H54 (cell line): Measurements from ENCODE around the gene GABRD.
"Not testable (repeated sequence)": the region's sequence is repeated elsewhere in the genome, so short reads cannot be mapped to it uniquely, and the experiment has no call there.

Experiments used
- DNase-seq: peaks from one replicate; pipeline ENCODE4 v3.0.0; 2011; ENCODE audit warnings: low spot score, mixed read lengths; ENCODE audit not compliant: insufficient read length
- FAIRE-seq: peaks from 3 replicates; lab custom pipeline; 2011; peaks lifted over from hg19 to GRCh38; lab: Jason Lieb, UNC
- POLR2A ChIP-seq: IDR thresholded peaks from 2 replicates; pipeline ENCODE4 v1.6.1; 2011; ENCODE audit warnings: low read depth, mild to moderate bottlenecking, low read length

Gene GABRD

GRCh38 chr1:2019172-2019543, at the start of gene GABRD:
TSS of gene GABRD (plus strand) at chr1:2019345. CDS start at chr1:2019424, 79 bp downstream.
- DNase-seq (no peak), FAIRE-seq (no peak)
- no peak for TF ChIP-seq POLR2A

- TF ChIP-seq POLR2A = no peak
- no peak for FAIRE-seq
- no peak for DNase-seq
Observed at GRCh38 chr1:1969505-1969900, 49.6 kb upstream of the GABRD start.

- FAIRE-seq = no peak
- no peak for TF ChIP-seq POLR2A
- DNase-seq = no peak
Observed at GRCh38 chr1:1969953-1970716, 49.0 kb upstream of the GABRD start.

- DNase-seq (no peak), FAIRE-seq (no peak)
- TF ChIP-seq POLR2A = no peak
Observed at GRCh38 chr1:1971017-1971416, 48.1 kb upstream of the GABRD start.

- TF ChIP-seq POLR2A = no peak
- no peak for FAIRE-seq
Observed at GRCh38 chr1:1971688-1972087, 47.5 kb upstream of the GABRD start.

GRCh38 chr1:1972976-1973715, 46.0 kb upstream of the GABRD start:
- DNase-seq = no peak
- no peak for TF ChIP-seq POLR2A
- FAIRE-seq = no peak

More at GRCh38 chr1:1971688-1972087, 47.5 kb upstream of the GABRD start:
- no peak for DNase-seq

- no peak for TF ChIP-seq POLR2A
Observed at GRCh38 chr1:1973716-1974642, 45.2 kb upstream of the GABRD start.

GRCh38 chr1:1974834-1975233, 44.3 kb upstream of the GABRD start:
- no peak for FAIRE-seq
- DNase-seq = no peak
- no peak for TF ChIP-seq POLR2A

More at GRCh38 chr1:1973716-1974642, 45.2 kb upstream of the GABRD start:
- no peak for FAIRE-seq
- DNase-seq = no peak

- FAIRE-seq (no peak), DNase-seq (no peak)
- no peak for TF ChIP-seq POLR2A
Observed at GRCh38 chr1:1975535-1975934, 43.6 kb upstream of the GABRD start.

- TF ChIP-seq POLR2A = no peak
- DNase-seq (no peak), FAIRE-seq (no peak)
Observed at GRCh38 chr1:1976031-1976430, 43.1 kb upstream of the GABRD start.

- no peak for DNase-seq
- no peak for TF ChIP-seq POLR2A
- no peak for FAIRE-seq
Observed at GRCh38 chr1:1978108-1978507, 41.0 kb upstream of the GABRD start.

- not testable (repeated sequence) for DNase-seq, FAIRE-seq
Observed at GRCh38 chr1:1978690-1979481, 40.3 kb upstream of the GABRD start.
